GM12892 (cell line): ENCODE measurements around the gene HTRA1.

Experiments used
- POLR2A ChIP-seq: IDR thresholded peaks from 2 replicates; pipeline ENCODE4 v1.6.1; 2011; ENCODE audit warnings: low read depth, low read length, control low read depth
- POLR2AphosphoS5 ChIP-seq: IDR thresholded peaks from 2 replicates; pipeline ENCODE4 v1.6.1; 2011; ENCODE audit warnings: low read depth, low read length, control low read depth

DNA sequence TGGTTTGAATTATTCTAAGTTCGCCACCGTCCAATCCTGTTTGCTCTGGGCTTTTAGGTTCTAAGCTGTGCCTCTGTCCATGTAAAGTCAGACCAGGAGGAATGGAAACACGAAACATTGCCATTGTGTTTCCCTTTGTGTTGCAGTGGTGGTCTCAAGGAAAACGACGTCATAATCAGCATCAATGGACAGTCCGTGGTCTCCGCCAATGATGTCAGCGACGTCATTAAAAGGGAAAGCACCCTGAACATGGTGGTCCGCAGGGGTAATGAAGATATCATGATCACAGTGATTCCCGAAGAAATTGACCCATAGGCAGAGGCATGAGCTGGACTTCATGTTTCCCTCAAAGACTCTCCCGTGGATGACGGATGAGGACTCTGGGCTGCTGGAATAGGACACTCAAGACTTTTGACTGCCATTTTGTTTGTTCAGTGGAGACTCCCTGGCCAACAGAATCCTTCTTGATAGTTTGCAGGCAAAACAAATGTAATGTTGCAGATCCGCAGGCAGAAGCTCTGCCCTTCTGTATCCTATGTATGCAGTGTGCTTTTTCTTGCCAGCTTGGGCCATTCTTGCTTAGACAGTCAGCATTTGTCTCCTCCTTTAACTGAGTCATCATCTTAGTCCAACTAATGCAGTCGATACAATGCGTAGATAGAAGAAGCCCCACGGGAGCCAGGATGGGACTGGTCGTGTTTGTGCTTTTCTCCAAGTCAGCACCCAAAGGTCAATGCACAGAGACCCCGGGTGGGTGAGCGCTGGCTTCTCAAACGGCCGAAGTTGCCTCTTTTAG is 52.9 kb downstream of the HTRA1 start:
- TF ChIP-seq POLR2A, result no peak
- TF ChIP-seq POLR2AphosphoS5, result no peak
